ENCODE results near the gene PCDHA6. TPM values are rescaled to one million over a fixed set of nuclear protein-coding genes. Genes with fewer than 3 reads are reported as not detected.

PCDHA6 gene
- total RNA-seq, 1 donor from 2014 or later = under 0.01 TPM

GRCh38 chr5:140875085-140876065 lies 47.6 kb downstream of the PCDHA6 start, which contains the start of gene PCDHA12:
TSS of gene PCDHA12 (plus strand) at chr5:140875308. CDS start at chr5:140875473, 165 bp downstream.

Other genes with a start within 250 kb of the PCDHA6 start
- gene CD14, start 194.8 kb upstream of the PCDHA6 start, total RNA-seq = 1.2 and 1.6 TPM in 2 replicates
- gene TMCO6, start 188.5 kb upstream of the PCDHA6 start, total RNA-seq = 13.4 and 18.2 TPM in 2 replicates
- gene NDUFA2, start 180.3 kb upstream of the PCDHA6 start, total RNA-seq = 44.2 and 53.6 TPM in 2 replicates
- gene IK, start 180.1 kb upstream of the PCDHA6 start, total RNA-seq = 98.4 and 109 TPM in 2 replicates
- gene WDR55, start 163.1 kb upstream of the PCDHA6 start, total RNA-seq = 29.9 and 31.8 TPM in 2 replicates
- gene DND1, start 154.4 kb upstream of the PCDHA6 start, total RNA-seq = 0.15 TPM in 1 of 2 replicates, not detected in the other
- 81.9 and 89.5 TPM in 2 replicates for gene HARS1, start 136.6 kb upstream of the PCDHA6 start, total RNA-seq
- gene HARS2, start 136.5 kb upstream of the PCDHA6 start, total RNA-seq = 31.8 and 40.9 TPM in 2 replicates
- 49.7 and 59.4 TPM in 2 replicates for gene ZMAT2, start 127.5 kb upstream of the PCDHA6 start, total RNA-seq
- 0.32 TPM in 1 of 2 replicates, not detected in the other for gene PCDHA1, start 41.8 kb upstream of the PCDHA6 start, total RNA-seq
- gene PCDHA2, start 33.1 kb upstream of the PCDHA6 start, total RNA-seq = 0.15 TPM in 1 of 2 replicates, not detected in the other
- under 0.01 and 0.32 TPM in 2 replicates for gene PCDHA3, start 26.9 kb upstream of the PCDHA6 start, total RNA-seq
- gene PCDHA4, start 20.9 kb upstream of the PCDHA6 start, total RNA-seq = 0.32 and 0.61 TPM in 2 replicates
- not detected in 2 replicates for gene PCDHA5, start 6.3 kb upstream of the PCDHA6 start, total RNA-seq
- gene PCDHA7, start 6.3 kb downstream of the PCDHA6 start, total RNA-seq = 0.15 and 0.32 TPM in 2 replicates
- gene PCDHA8, start 13.2 kb downstream of the PCDHA6 start, total RNA-seq = 0.15 TPM in 1 of 2 replicates, not detected in the other
- under 0.01 and 0.15 TPM in 2 replicates for gene PCDHA9, start 20.4 kb downstream of the PCDHA6 start, total RNA-seq
- gene PCDHA10, start 27.9 kb downstream of the PCDHA6 start, total RNA-seq = under 0.01 and 0.15 TPM in 2 replicates
- under 0.01 TPM in 1 of 2 replicates, not detected in the other for gene PCDHA11, start 41.0 kb downstream of the PCDHA6 start, total RNA-seq
- not detected in 2 replicates for gene PCDHA12, start 47.3 kb downstream of the PCDHA6 start, total RNA-seq
- gene PCDHA13, start 54.2 kb downstream of the PCDHA6 start, total RNA-seq = 0.15 TPM in 1 of 2 replicates, not detected in the other
- gene PCDHAC1, start 98.3 kb downstream of the PCDHA6 start, total RNA-seq = under 0.01 TPM in 1 of 2 replicates, not detected in the other
- gene PCDHAC2, start 138.5 kb downstream of the PCDHA6 start, total RNA-seq = under 0.01 and 0.30 TPM in 2 replicates
- gene PCDHB1, start 223.4 kb downstream of the PCDHA6 start, total RNA-seq = not detected in 2 replicates